ENCODE data around the gene FAM170B. TPM values are rescaled to one million over a fixed set of nuclear protein-coding genes. Genes with fewer than 3 reads are reported as not detected.

Gene FAM170B
- total and polyA plus RNA-seq, 2 of the 4 experiments (the other 2 are of a cell fraction): not detected

GRCh38 chr10:49167425-49168170, 33.8 kb upstream of the FAM170B start:
- H4K20me1 ChIP-seq (ENCODE audit: insufficient read depth, low read length): no peaks in the 10 kb centered on the region
- no peak overlapping the region for H2BK15ac ChIP-seq (ENCODE audit: low read depth, low read length)
- no peaks in the 10 kb centered on the region for H3K79me1 ChIP-seq (ENCODE audit: low read depth in 1 of 2, low read length in 2 of 2)
- ChIA-PET POLR2A (ENCODE audit: unreplicated experiment) (no interaction called here), CTCF (interaction anchor here (0.6 kb wide), 1 partner anchor 15 kb away, joined by 3 read pairs; no protein-coding TSS in a partner anchor)
- TF ChIP-seq CTCF (conservative IDR thresholded peaks at IDR 0.05; ENCODE audit: low read depth, low read length) (no peak), MAFK (IDR thresholded peaks at IDR 0.05; ENCODE audit: low read depth, low read length) (no peak), USF2 (IDR thresholded peaks at IDR 0.05; ENCODE audit: low read depth, low read length) (no peak), RCOR1 (IDR thresholded peaks at IDR 0.05; ENCODE audit: insufficient replicate concordance, low read length) (no peak)
- no peak overlapping the region for H3K23ac ChIP-seq (ENCODE audit: low read depth, low read length)
- no peak overlapping the region for H4K5ac ChIP-seq (ENCODE audit: low read depth, low read length)
- intact Hi-C loops (cut with micrococcal nuclease): loop anchor here (10.0 kb wide), 1 partner anchor 347 kb away; no protein-coding TSS in a partner anchor
- H3K18ac ChIP-seq (ENCODE audit: low read depth, low read length): no peak overlapping the region
- no peak for DNase-seq
- H3K56ac ChIP-seq (ENCODE audit: extremely low read depth, insufficient read depth, low read length): no peak overlapping the region
- dilution Hi-C loops (cut with HindIII; ENCODE audit: low sequenced_read_pairs, unreplicated experiment): no loop called here
- H3K27me3 ChIP-seq (ENCODE audit: control insufficient read depth, insufficient read depth, low read length): no peaks in the 10 kb centered on the region
- H2AK9ac ChIP-seq (replicated peaks; ENCODE audit: low read depth, low read length, poor library complexity): no peak overlapping the region
- no peak overlapping the region for H2AFZ ChIP-seq (replicated peaks; ENCODE audit: low read length, poor library complexity)
- peaks cover 4% of the 10 kb centered on the region for H3K4me1 ChIP-seq (ENCODE audit: control insufficient read depth, insufficient read depth, low read length)
- no peak overlapping the region for H2BK120ac ChIP-seq (ENCODE audit: low read depth, low read length)
- H3K4me2 ChIP-seq (ENCODE audit: low read depth, low read length): no peak overlapping the region
- H3K4me3 ChIP-seq (ENCODE audit: insufficient read depth, low read depth, low read length): no peak overlapping the region
- H3K9ac ChIP-seq (ENCODE audit: low read depth, low read length): no peak overlapping the region
- H3K14ac ChIP-seq (replicated peaks; ENCODE audit: low read depth, low read length): no peak overlapping the region
- no peak overlapping the region for H3K4ac ChIP-seq (ENCODE audit: low read depth, low read length)
- H3K9me1 ChIP-seq (ENCODE audit: insufficient read depth, low read length): peaks cover under 1% of the 10 kb centered on the region; the same call in 1 of the 2 replicates
- H3K27ac ChIP-seq (ENCODE audit: insufficient read depth, low read length): no peak overlapping the region
- in situ Hi-C loops (cut with MboI; ENCODE audit: low sequenced_read_pairs): no loop called here
- no peak overlapping the region for H4K91ac ChIP-seq (ENCODE audit: insufficient read depth, low read depth, low read length)
- H3K9me3 ChIP-seq (ENCODE audit: control insufficient read depth, insufficient read depth, low read length): no peaks in the 10 kb centered on the region
- ATAC-seq (ENCODE audit: low read depth): no peak
- WGBS, 2 experiments (ENCODE audit: extremely low coverage in 2 of 2, insufficient read length in 1 of 2): 96% methylated on average over 7 of the region's 12 CpGs; no CpG with 5 or more reads in 1 of the 2 experiments
- H4K8ac ChIP-seq (ENCODE audit: low read depth in 2 of 2, low read length in 2 of 2): no peak overlapping the region
- H3K36me3 ChIP-seq (ENCODE audit: control insufficient read depth, insufficient read depth, low read length): no peaks in the 10 kb centered on the region
- no peak overlapping the region for H2BK5ac ChIP-seq (ENCODE audit: low read depth, low read length, poor library complexity, severe bottlenecking)
- BruUV-seq (replicated peaks): no TSS peak
- H2BK20ac ChIP-seq (ENCODE audit: low read depth, low read length): no peak overlapping the region
- H2AK5ac ChIP-seq (ENCODE audit: low read depth, low read length): no peak overlapping the region

Data from IMR-90 (cell line).